Kidney epithelial cell (primary cell): Measurements from ENCODE around the gene ARHGEF18. TPM values are rescaled to one million over a fixed set of nuclear protein-coding genes. Genes with fewer than 3 reads are reported as not detected.
"Not testable (repeated sequence)": the region's sequence is repeated elsewhere in the genome, so short reads cannot be mapped to it uniquely, and the experiment has no call there.

Experiments used
- DNase-seq: peaks from one replicate; pipeline ENCODE4 v3.0.0-alpha.2; 2010; ENCODE audit warnings: low read depth
- H3K27me3 ChIP-seq: 2 replicates; pipeline ENCODE4 v1.6.0; 2011; ENCODE audit warnings: low read length; ENCODE audit not compliant: control insufficient read depth, insufficient read depth
- H3K36me3 ChIP-seq: 2 replicates; pipeline ENCODE4 v1.5.1; 2011; ENCODE audit warnings: low read length; ENCODE audit not compliant: control insufficient read depth, insufficient read depth
- H3K4me3 ChIP-seq: 2 replicates; pipeline ENCODE4 v1.5.1; 2011; ENCODE audit warnings: low read depth, mild to moderate bottlenecking, control low read depth, low read length
- CTCF ChIP-seq: IDR thresholded peaks from 2 replicates; pipeline ENCODE4 v1.5.1; 2011; ENCODE audit warnings: mild to moderate bottlenecking, moderate library complexity, low read length, control low read depth, inconsistent platforms; ENCODE audit not compliant: insufficient read depth, poor library complexity, severe bottlenecking
- total RNA-seq: library from RNA; depleted of rRNA; stranded (reverse); fragments of >200 nt; gene quantifications from 2 replicates; pipeline ENCODE4 v1.2.3, GENCODE V29; 2015

The ARHGEF18 gene
- total RNA-seq = 123 and 139 TPM in 2 replicates

GRCh38 chr19:7348587-7349230, at the start of gene ARHGEF18:
ARHGEF18 (plus strand) TSS chr19:7348937; CDS start chr19:7362891, 13,954 bp downstream.
- peaks cover 6% of the 10 kb centered on the region for H3K27me3 ChIP-seq
- no peak within 1 kb of the TSS for H3K4me3 ChIP-seq
- TF ChIP-seq CTCF = no peak
- DNase-seq = no peak
- no peaks in the 10 kb centered on the region for H3K36me3 ChIP-seq

DNA sequence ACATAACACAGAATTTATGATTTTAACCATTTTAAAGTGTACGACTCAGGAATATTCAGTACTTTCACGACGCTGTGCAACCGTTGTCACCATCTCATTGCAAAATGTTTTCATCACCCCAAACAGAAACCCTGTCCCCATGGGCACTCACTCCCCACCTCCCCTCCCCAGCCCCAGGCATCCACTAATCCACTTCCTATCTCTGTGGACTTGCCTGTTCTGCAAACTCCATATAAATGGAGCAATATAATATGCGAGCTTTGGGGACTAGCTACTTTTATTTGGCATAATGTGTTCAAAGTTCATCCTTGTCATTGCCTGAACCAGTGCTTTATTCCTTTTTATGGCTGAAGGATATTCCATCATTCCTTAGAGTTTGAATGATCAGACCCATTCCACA, 47.2 kb upstream of the ARHGEF18 start:
- H3K36me3 ChIP-seq = no peaks in the 10 kb centered on the region
- no peak for TF ChIP-seq CTCF
- no peaks in the 10 kb centered on the region for H3K27me3 ChIP-seq
- no peak for DNase-seq
- no peak overlapping the region for H3K4me3 ChIP-seq

DNA sequence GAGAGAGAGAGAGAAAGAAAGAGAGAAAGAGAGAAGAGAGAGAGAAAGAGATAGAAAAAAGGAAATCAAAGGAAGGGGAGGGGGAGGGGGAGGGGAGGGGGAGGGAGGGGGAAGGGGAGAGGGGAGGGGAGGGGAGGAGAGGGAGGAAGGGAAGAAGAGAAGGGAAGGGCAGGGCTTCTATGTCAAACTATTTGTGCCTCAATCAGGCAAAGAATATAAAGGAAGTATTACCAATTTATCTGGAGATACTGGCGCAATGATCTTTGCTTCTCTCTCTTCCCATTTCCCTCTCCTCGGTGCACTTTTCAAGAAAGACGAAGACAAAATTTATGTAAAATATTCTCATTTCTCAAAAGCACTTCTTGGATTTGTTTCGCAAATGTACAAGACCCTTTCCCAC, 45.3 kb upstream of the ARHGEF18 start:
- Histone ChIP-seq H3K27me3 (no peaks in the 10 kb centered on the region), H3K36me3 (no peaks in the 10 kb centered on the region), H3K4me3 (no peak overlapping the region)
- DNase-seq = no peak
- TF ChIP-seq CTCF = no peak

- no peak for TF ChIP-seq CTCF
- Histone ChIP-seq H3K4me3 (no peak overlapping the region), H3K36me3 (no peaks in the 10 kb centered on the region), H3K27me3 (no peaks in the 10 kb centered on the region)
- no peak for DNase-seq
These were observed 44.5 kb upstream of the ARHGEF18 start for GRCh38 chr19:7304200-7304599.

DNA sequence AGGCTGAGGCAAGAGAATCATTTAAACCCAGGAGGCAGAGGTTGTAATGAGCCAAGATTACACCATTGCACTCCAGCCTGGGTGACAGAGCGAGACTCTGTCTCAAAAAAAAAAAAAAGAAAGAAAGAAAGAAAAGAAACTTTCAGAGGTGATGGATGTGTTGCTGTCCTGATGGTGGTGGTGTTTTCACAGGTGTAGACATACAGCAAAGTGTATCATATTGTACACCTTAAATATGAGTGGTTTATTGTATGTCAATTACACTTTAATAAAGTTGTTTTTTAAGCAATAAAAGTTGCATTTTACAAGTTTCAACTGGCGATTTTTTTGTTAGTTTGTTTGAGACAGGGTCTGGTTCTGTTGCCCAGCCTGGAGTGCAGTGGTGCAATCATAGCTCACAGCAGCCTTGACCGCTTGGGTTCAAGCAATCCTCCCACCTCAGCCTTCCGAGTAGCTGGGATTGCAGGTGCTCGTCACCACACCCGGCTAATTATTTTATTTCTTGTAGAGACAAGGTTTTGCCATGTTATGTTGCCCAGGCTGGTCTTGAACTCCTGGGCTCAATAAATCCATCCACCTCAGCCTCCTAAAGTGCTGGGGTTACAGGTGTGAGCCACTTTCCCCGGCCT, 41.0 kb upstream of the ARHGEF18 start:
- H3K4me3 ChIP-seq = no peak overlapping the region
- no peak for TF ChIP-seq CTCF
- no peaks in the 10 kb centered on the region for H3K36me3 ChIP-seq

GRCh38 chr19:7308327-7308726, 40.4 kb upstream of the ARHGEF18 start:
- not testable (repeated sequence) for H3K36me3 ChIP-seq, H3K4me3 ChIP-seq, DNase-seq, H3K27me3 ChIP-seq

More for the DNA sequence above, 41.0 kb upstream of the ARHGEF18 start:
- DNase-seq = no peak
- no peaks in the 10 kb centered on the region for H3K27me3 ChIP-seq
